ENCODE measurements around the gene CPT1B.
"Not testable (repeated sequence)": the region's sequence is repeated elsewhere in the genome, so short reads cannot be mapped to it uniquely, and the experiment has no call there.

The CPT1B gene

DNA sequence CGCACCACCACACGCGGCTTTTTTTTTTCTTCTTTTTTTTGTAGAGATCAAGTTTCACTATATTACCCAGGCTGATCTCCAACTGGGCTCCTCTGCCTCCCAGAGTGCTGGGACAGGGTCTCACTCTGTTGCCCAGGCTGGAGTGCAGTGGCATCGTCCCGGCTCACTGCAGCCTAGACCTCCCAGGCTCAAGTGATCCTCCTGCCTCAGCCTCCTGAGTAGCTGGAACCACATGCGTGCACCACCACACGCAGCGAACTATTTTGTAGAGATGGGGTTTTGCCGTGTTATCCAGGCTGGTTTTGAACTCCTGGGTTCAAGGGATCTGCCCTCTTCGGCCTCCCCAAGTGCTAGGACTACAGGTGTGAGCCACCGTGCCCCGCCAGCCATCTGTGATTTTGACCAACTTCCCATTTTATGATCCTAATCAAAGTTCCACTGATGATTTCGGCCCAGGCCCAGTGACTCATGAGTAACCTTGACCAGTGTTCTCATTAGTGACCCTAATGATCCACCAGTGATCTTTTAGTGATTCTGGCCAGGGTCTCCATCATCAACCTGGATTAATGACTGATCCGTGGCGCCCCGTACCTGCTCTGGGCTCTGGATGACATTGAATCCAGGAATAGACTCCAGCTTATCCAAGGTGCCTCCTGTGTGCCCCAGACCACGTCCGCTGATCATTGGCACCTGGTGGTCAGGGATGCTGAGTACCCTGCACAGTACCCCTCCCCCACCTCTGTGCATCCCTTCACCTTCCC is 50.1 kb downstream of the CPT1B start:
- no peak for DNase-seq (ENCODE audit: low spot score)

DNA sequence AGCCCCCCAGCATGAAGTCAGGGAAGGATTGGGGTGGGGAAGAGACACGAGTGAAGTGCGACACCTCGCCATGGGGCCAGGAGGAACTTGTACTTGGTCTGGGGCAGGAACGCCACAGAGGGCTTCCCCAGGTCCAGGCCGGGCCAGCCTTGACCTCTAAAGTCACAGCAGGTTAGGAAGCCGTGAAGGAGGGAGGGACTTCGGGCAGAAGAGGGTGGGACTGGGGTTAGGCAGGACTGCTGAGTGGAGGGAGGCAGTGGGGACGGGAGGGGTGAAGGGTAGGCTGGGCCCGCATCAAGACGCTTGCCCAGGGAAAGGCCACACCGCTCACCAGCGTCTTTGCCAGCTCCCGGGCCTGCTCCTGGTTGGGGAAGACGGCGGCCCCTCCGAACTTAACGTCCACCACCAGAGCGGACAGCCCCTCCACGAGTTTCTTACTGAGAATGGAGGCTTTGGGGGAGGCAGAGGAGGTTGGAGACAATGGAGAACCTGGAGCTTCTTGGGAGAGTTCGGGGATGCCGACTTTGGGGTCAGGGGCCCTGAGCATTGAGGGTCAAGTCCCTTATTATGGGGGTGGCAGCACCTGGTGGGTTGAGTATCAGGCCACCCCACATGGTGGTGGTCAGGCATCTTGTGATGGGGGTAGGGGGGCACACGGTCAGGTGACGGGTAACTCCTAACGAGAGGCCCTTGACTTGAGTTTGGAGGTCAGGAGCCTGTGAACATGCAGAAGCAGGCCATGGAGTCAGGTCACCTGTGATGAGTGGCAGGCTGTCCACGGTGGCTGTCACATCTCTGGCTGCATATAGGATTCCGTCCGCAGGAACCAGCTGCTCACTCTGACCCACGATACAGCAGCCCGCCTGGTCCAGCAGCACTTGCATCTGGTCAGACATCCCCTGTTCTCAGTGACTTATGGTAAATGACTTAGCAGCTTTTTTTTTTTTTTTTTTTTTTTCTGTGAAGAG is 51.1 kb downstream of the CPT1B start:
- DNase-seq (ENCODE audit: low spot score), result no peak

DNA sequence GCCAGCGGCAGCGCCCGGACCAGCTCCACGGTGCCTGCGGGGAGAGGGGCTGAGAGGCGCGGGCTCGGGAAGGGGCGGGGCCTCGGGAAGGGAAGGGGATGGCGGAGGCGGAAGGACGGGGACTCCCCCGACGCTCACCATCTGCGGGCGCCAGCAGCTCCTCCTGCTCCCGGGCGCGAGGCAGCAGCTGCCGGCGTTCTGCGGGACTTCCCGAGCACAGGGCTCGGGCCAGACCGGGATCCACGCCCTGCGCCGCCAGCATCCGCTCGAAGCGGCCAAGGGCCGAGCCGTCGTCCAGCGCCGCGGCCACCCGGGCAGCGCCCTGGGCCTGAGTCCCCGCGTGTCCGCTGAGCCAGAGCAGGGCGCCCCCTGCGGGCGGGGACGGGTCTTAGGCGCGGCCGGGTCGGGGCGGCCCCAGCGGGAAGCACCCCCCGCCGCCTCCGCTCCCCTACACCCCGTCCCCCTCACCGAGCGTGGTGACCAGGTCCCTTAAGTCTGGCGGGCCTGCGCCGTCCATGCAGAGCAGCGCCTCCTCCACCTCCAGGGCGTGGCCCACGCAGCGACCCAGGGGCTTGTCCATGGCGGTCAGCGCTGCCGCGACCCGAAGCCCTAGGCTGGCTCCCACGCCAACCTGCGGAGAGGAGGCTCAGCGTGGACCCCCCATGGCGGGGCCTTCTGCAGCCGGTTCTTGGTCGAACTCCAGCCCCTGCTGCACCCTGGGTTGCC is 52.0 kb downstream of the CPT1B start:
- peak; percentile 86 for DNase-seq (ENCODE audit: low spot score)

DNA sequence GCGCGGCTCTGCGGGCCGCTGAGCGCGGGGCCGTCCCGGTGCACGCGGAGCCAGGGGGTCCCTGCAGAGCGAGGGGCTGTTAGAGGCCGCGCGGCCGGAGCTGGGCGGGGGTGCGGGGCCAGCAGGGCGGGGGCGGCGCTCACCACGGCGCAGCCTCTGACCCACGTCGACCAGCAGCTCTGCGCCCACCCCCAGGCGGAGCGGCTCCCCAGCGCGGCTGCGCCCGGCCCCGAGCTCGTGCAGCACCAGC is 52.4 kb downstream of the CPT1B start:
- no peak for DNase-seq (ENCODE audit: low spot score)

DNA sequence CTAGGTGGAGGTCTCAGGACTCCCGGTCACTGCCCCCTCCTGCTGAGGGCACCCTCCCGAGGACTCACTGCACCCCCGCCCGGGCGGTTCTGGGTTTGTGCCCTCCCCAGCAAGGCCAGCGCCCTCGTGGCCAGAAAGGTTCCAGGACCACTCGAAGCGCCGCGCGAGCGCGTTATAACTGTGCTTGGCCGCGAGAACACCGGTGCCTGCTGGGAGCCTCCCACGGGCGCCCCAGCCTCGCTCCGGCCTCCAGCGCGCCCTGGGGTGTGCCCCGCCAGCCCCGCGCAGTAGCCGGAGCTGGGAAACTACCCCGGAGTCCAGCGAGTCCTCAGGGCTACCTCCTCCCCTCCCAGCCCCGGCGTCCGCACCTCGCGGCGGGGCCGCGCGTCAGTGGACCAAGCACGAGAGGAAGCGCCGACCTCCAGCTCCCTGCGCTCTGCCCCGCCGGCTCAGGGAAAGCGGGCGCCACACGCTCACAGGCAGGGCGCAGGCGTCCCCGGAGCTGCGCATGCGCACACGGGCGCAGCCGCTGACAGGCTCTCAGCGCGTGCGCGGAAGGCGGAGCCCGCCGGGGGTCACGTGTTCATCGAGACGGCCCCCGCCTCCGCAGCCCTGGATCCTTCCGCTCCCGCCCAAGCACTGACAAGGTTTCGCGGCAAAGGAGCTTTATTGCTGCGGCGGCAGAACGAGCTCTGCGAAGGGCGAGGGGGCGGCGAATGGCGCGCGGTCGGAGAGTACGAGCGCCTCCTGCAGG is 52.9 kb downstream of the CPT1B start, which contains the start of gene SCO2:
TSS of gene SCO2 (minus strand) at position 495 of the 754 bp plus-strand sequence. CDS start 1,187 bp downstream, outside the sequence.
- peak; percentile 99 for DNase-seq (ENCODE audit: low spot score)

DNA sequence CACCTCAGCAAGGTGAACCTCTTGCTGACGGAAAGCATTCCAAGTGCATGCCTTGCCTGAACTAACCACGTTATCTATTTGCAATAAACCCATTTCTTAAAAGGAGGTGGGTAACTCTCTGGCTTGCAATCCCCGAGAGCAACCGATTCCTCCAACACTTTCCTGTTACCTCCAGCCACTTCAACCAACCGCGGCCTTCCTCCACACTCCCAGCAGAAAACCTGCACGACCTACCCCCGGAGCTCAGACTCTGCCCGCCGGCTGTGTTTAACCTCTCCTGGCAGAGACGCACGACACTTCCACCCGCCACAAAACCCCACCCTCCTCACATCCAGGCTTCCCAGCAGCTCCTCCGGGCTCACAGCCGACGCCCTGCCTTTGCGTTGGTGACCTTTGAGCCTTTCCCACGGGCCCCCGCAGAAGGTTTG is 53.5 kb downstream of the CPT1B start:
- DNase-seq (ENCODE audit: low spot score), result no peak

DNA sequence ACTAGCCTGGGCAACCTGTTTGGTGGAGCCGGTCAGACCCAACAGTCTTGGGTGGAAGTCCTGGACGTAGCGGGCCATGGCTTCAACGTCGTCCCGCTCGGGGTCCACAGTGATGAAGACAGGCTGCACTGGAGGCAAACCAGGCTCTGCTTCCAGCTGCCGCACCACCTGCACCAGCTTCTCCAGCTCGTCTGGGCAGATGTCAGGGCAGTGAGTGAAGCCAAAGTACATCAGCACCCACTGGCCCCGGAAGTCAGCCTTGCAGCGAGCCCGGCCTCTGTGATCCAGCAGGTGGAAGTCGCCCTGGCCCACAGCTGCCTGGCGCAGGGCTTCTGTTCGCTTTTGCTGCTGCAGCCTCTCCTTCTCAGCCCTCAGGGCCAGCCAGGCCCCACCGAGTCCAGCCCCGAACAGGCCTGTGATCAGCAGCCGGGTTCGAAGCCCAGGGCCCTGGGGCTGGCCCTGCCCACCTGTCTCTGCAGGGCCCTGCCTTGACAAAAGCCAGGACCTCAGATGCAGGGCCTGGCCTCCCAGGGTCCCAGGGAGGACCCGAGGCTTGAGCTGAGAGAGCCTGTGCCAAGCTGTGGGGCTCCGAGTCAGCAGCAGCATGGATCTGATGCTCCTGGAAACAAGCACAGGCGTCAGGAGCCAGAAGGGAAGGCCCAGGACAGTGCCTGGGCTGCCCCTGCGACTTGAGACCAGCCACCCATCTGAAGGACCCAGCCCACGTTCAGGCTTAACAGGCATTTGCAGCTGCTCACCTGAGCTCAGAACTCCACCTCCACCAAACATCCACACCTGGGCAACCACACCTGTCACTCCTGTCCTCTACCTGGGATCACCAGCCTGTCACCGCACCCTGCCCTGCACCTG is 54.2 kb downstream of the CPT1B start:
- DNase-seq (ENCODE audit: low spot score), result no peak

DNA sequence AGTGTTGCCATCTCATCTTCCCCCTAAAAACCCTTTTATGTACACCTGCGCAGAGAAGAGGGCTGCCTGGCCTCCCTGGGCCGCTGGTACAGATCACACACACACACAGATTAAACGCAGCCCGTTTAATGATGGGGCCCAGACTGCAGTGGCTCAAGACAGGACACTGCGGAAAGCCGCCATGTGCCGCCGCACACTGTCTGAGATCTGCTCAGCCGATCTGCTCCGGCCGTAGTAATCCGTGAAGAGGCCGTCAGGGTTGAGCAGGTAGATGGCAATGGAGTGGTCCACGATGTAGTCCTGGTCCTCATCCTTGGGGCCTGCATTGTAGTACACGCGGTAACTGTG is 54.8 kb downstream of the CPT1B start:
- no peak for DNase-seq (ENCODE audit: low spot score)

DNA sequence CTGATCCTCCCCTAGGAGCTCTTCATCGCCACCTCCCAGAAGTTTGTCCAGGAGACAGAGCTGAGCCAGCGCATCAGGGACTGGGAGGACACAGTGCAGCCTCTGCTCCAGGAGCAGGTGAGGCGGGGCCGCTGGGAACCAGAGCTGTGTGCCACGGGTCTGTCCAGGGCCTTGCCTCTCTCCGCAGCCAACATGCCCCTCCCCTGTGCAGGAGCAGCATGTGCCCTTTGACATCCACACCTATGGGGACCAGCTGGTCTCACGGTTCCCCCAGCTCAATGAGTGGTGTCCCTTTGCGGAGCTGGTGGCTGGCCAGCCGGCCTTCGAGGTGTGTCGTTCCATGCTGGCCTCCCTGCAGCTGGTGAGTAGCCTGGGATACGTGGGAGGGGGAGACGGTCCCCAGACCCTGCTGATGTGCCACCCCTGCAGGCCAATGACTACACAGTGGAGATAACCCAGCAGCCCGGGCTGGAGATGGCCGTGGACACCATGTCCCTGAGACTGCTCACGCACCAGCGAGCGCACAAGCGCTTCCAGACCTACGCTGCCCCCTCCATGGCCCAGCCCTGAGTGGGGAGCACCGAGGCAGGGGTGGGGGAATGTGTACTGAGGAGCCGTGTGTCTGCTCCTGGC is 55.3 kb downstream of the CPT1B start:
- DNase-seq (ENCODE audit: low spot score), result no peak

DNA sequence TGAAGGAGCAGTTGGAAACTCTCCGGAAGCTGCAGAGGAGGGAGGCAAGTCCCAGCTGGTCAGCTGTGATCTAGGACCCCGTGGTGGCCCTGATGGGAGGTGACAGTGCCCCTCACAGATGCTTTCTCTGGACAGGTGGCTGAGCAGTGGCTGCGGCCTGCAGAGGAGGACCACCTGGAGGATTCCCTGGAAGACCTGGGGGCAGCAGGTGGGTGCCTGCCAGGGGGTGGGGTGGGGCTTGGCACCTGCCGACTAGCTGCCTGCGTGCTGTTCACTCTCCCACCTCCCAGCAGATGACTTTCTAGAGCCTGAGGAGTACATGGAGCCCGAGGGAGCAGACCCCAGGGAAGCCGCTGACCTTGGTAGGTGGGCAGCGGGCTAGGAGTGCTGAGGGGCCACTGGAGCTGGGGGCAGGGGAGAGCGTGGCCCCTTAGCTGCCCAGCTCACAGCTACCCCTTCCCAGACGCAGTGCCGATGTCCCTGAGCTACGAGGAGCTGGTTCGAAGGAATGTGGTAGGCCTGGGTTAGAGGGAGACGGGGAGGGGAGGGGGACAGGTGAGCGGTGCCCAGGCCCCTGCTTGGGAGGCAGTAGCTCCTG is 55.9 kb downstream of the CPT1B start:
- DNase-seq (ENCODE audit: low spot score), result no peak

DNA sequence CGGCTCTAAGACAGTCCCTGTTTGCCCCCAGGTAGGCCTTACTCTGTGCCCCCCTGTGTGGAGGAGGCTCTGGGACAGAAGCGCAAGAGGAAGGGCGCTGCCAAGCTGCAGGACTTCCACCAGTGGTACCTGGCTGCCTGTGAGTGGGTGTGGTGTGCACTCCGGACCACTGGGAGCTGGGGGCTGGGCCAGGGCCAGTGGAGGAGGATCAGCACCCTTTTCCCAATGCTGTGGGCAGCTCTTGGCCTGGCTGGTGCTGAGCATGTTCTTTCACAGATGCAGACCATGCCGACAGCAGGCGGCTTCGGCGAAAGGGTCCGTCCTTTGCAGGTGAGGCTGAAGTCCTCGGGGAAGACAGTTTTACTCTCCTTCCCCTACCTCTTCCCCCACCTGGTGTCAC is 56.5 kb downstream of the CPT1B start:
- no peak for DNase-seq (ENCODE audit: low spot score)

DNA sequence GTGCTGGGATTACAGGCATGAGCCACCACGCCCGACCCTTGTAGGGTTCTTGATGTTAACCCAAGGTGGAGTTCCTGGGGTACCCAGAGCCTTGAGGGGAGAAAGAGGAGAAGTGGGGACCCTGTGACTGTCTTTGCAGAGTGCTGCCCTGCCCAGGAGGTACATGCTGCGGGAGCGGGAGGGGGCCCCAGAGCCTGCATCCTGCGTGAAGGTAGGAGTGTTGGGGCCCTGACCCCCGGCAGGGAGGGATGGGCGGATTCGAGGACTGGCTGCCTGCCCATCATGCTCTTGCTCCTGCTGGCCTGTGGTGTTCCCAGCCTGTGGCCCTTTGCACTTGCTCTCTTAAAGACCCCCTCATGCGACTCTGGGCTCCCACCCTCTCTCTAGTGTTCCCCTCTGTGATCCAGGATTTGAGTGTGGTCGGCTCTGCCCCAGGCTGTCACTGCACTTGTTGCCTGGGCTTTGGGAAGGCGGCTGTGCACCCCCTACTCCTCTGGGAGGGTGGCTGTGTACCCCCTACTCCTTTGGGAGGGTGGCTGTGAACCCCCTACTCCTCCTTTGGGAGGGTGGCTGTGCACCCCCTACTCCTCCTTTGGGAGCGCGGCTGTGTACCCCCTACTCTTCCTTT is 57.3 kb downstream of the CPT1B start:
- DNase-seq (ENCODE audit: low spot score), result no peak

DNA sequence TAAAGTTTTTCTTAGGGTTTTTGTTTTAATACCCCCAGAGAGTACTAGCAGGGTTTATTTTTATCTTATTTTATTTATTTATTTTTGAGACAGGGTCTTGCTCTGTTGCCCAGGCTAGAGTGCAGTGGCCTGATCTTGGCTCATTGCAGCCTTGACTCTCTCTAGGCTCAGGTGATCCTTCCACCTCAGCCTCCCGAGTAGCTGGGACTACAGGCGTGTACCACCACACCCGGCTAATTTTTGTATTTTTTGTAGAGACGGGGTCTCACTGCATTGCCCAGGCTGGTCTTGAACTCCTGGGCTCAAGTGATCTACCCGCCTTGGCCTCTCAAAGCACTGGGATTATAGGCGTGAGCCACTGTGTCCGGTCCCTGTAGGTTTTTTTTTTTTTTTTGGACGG is 58.0 kb downstream of the CPT1B start:
- not testable (repeated sequence) for DNase-seq (ENCODE audit: low spot score)

DNA sequence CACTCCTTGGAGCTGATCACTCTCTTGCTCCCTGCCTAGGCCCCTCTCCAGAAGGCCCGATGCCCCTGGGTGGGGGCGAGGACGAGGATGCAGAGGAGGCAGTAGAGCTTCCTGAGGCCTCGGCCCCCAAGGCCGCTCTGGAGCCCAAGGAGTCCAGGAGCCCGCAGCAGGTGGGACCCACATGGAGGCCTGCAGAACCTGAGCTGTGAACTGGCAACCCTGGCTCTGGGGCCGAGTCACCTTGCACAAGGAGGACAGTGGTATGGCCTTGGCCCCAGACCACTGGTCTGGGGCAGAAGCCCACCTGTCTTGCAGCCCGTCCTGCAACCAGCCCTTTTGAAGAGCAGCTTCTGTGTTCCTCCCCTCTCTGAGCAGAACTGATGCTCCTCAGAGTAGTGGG is 59.1 kb downstream of the CPT1B start:
- no peak for DNase-seq (ENCODE audit: low spot score)
